ENCODE data around the gene CAVIN1. TPM values are rescaled to one million over a fixed set of nuclear protein-coding genes. Genes with fewer than 3 reads are reported as not detected.

Gene CAVIN1
- total and polyA plus RNA-seq, 7 donors, result 11.8 to 519 (median 231) TPM

GRCh38 chr17:42441371-42442195, 18.5 kb upstream of the CAVIN1 start:
- Histone ChIP-seq H3K36me3 (no peaks in the 10 kb centered on the region), H3K27me3 (no peaks in the 10 kb centered on the region), H3K4me1 (peaks cover 0 to 4% (median 0%) of the 10 kb centered on the region in 4 donors), H3K9me3 (no peaks in the 10 kb centered on the region), H3K4me3 (no peak overlapping the region), H3K27ac (no peak overlapping the region)
- DNase-seq, result no peak
- intact Hi-C loops (cut with DNase I), result no loop called here
- TF ChIP-seq POLR2AphosphoS5 (IDR thresholded peaks at IDR 0.05) (no peak), EP300 (IDR thresholded peaks at IDR 0.05) (no peak)
- WGBS, 2 donors, result 8 to 64% methylated on average over 7 of the region's 7 CpGs

GRCh38 chr17:42438600-42439567, 15.8 kb upstream of the CAVIN1 start:
- 87 to 88% methylated on average over 9 of the region's 9 CpGs for WGBS, 2 donors
- no peaks in the 10 kb centered on the region for H3K27me3 ChIP-seq
- TF ChIP-seq POLR2A (IDR thresholded peaks at IDR 0.05) (no peak), EP300 (IDR thresholded peaks at IDR 0.05) (no peak), POLR2AphosphoS5 (IDR thresholded peaks at IDR 0.05) (no peak), CTCF (IDR thresholded peaks at IDR 0.05) (no peak)

GRCh38 chr17:42436391-42436790, 13.3 kb upstream of the CAVIN1 start:
- intact Hi-C loops (cut with DNase I), result no loop called here
- no peaks in the 10 kb centered on the region for H3K27me3 ChIP-seq
- 67 to 83% methylated on average over 6 of the region's 6 CpGs for WGBS, 2 donors
- peak; percentile 51 to 80 (median 62) for TF ChIP-seq POLR2AphosphoS5 (IDR thresholded peaks at IDR 0.05)
- peak in 1 of 4 donors; percentile 21 for TF ChIP-seq EP300 (IDR thresholded peaks at IDR 0.05)
- TF ChIP-seq POLR2A (IDR thresholded peaks at IDR 0.05), result no peak
- no peaks in the 10 kb centered on the region for H3K9me3 ChIP-seq
- H3K4me1 ChIP-seq, result peaks cover 0 to 4% (median 0%) of the 10 kb centered on the region in 4 donors
- H3K36me3 ChIP-seq, result no peaks in the 10 kb centered on the region
- DNase-seq, result peak; percentile 87
- H3K4me3 ChIP-seq, result no peak overlapping the region
- peak overlapping the region; percentile 51 to 74 (median 74) for H3K27ac ChIP-seq

More at GRCh38 chr17:42438600-42439567, 15.8 kb upstream of the CAVIN1 start:
- H3K4me1 ChIP-seq, result peaks cover 0 to 4% (median 0%) of the 10 kb centered on the region in 4 donors
- intact Hi-C loops (cut with DNase I), result no loop called here
- H3K27ac ChIP-seq, result no peak overlapping the region
- no peak for DNase-seq
- no peak overlapping the region for H3K4me3 ChIP-seq
- H3K9me3 ChIP-seq, result no peaks in the 10 kb centered on the region
- no peaks in the 10 kb centered on the region for H3K36me3 ChIP-seq

- H3K9me3 ChIP-seq, result no peaks in the 10 kb centered on the region
- no peak overlapping the region for H3K4me3 ChIP-seq
- no peak for DNase-seq
- H3K27me3 ChIP-seq, result no peaks in the 10 kb centered on the region
- 16 to 57% methylated on average over 3 of the region's 3 CpGs for WGBS, 2 donors
- H3K4me1 ChIP-seq, result peaks cover 0 to 13% (median 11%) of the 10 kb centered on the region in 4 donors
- peak overlapping the region in 2 of 4 donors; percentile 9 to 18 for H3K27ac ChIP-seq
- intact Hi-C loops (cut with DNase I), result no loop called here
- H3K36me3 ChIP-seq, result no peaks in the 10 kb centered on the region
- TF ChIP-seq EP300 (IDR thresholded peaks at IDR 0.05), result no peak
These were observed 8.7 kb upstream of the CAVIN1 start for GRCh38 chr17:42431758-42432161.

- 45 to 72% methylated on average over 3 of the region's 3 CpGs for WGBS, 2 donors
- no peak overlapping the region for H3K4me3 ChIP-seq
- TF ChIP-seq POLR2A (IDR thresholded peaks at IDR 0.05) (no peak), CTCF (IDR thresholded peaks at IDR 0.05) (no peak), POLR2AphosphoS5 (IDR thresholded peaks at IDR 0.05) (no peak), EP300 (IDR thresholded peaks at IDR 0.05) (no peak)
- H3K36me3 ChIP-seq, result no peaks in the 10 kb centered on the region
- intact Hi-C loops (cut with DNase I), result no loop called here
- DNase-seq, result no peak
- H3K4me1 ChIP-seq, result peaks cover 0 to 13% (median 11%) of the 10 kb centered on the region in 4 donors
- no peaks in the 10 kb centered on the region for H3K9me3 ChIP-seq
- H3K27ac ChIP-seq, result no peak overlapping the region
- no peaks in the 10 kb centered on the region for H3K27me3 ChIP-seq
These were observed 6.8 kb upstream of the CAVIN1 start for GRCh38 chr17:42429726-42430447.

Data from sigmoid colon (tissue), 7 donors.